HepG2 (cell line): ENCODE results near the gene SMARCD1. TPM values are rescaled to one million over a fixed set of nuclear protein-coding genes. Genes with fewer than 3 reads are reported as not detected.

Source experiments
- ARID2 ChIP-seq: sonication (generic); formaldehyde crosslinking; IDR thresholded peaks from 2 replicates; pipeline ENCODE4 v1.8.1; 2022; ENCODE audit warnings: mild to moderate bottlenecking, missing genetic modification reagents, borderline replicate concordance
- ARNT2 ChIP-seq: sonication (generic); formaldehyde crosslinking; IDR thresholded peaks from 2 replicates; pipeline ENCODE4 v1.8.0; 2022; ENCODE audit warnings: mild to moderate bottlenecking, low read depth, missing genetic modification reagents, moderate library complexity
- CBFB ChIP-seq: sonication (generic); formaldehyde crosslinking; IDR thresholded peaks from 2 replicates; pipeline ENCODE4 v1.4.0; 2020; ENCODE audit warnings: missing genetic modification reagents
- CBX5 ChIP-seq: sonication (generic); formaldehyde crosslinking; IDR thresholded peaks from 2 replicates; pipeline ENCODE4 v1.4.0; 2020; ENCODE audit warnings: missing genetic modification reagents, borderline replicate concordance
- EHMT2 ChIP-seq: fragments of 200-600 bp; sonication (generic); IDR thresholded peaks from 2 replicates; pipeline ENCODE4 v1.7.0; 2017; ENCODE audit warnings: antibody characterized with exemption, low read depth, low read length, borderline replicate concordance
- FOSL2 ChIP-seq: sonication (generic); formaldehyde crosslinking; IDR thresholded peaks from 2 replicates; pipeline ENCODE4 v1.4.0; 2020; ENCODE audit warnings: missing genetic modification reagents
- HOXA3 ChIP-seq: sonication (generic); formaldehyde crosslinking; IDR thresholded peaks from 2 replicates; pipeline ENCODE4 v1.5.0; 2020; ENCODE audit warnings: missing genetic modification reagents
- HOXA5 ChIP-seq: sonication (generic); formaldehyde crosslinking; IDR thresholded peaks from 2 replicates; pipeline ENCODE4 v1.4.0; 2020; ENCODE audit warnings: missing genetic modification reagents
- MIER3 ChIP-seq: IDR thresholded peaks from 2 replicates; pipeline ENCODE4 v1.6.1; 2016; ENCODE audit warnings: missing compliant biosample characterization, borderline replicate concordance
- NCOA5 ChIP-seq: sonication (generic); formaldehyde crosslinking; IDR thresholded peaks from 2 replicates; pipeline ENCODE4 v1.4.0; 2020; ENCODE audit warnings: missing genetic modification reagents
- NFKBIZ ChIP-seq: IDR thresholded peaks from 2 replicates; pipeline ENCODE4 v1.6.1; 2018; ENCODE audit warnings: missing genetic modification reagents, missing compliant biosample characterization
- POLR2G ChIP-seq: fragments of 200-400 bp; formaldehyde crosslinking; IDR thresholded peaks from 2 replicates; pipeline ENCODE4 v1.6.1; 2018; ENCODE audit warnings: mild to moderate bottlenecking, low read depth, low read length, moderate library complexity
- REL ChIP-seq: sonication (generic); formaldehyde crosslinking; conservative IDR thresholded peaks from 2 replicates; pipeline ENCODE4 v1.8.0; 2022; ENCODE audit warnings: mild to moderate bottlenecking, missing genetic modification reagents, moderate library complexity
- SKI ChIP-seq: fragments of 450-650 bp; IDR thresholded peaks from one replicate; pipeline ENCODE4 v1.6.1; 2018; ENCODE audit warnings: mild to moderate bottlenecking; ENCODE audit not compliant: partially characterized antibody
- ZFYVE20 ChIP-seq: sonication (generic); formaldehyde crosslinking; IDR thresholded peaks from 2 replicates; pipeline ENCODE4 v1.8.0; 2023; ENCODE audit warnings: low read depth, mild to moderate bottlenecking, moderate library complexity, missing genetic modification reagents, borderline replicate concordance
- ZNF20 ChIP-seq: sonication (generic); formaldehyde crosslinking; IDR thresholded peaks from 2 replicates; pipeline ENCODE4 v1.4.0; 2020; ENCODE audit warnings: mild to moderate bottlenecking, moderate library complexity, missing genetic modification reagents
- ZNF235 ChIP-seq: sonication (generic); formaldehyde crosslinking; IDR thresholded peaks from 2 replicates; pipeline ENCODE4 v1.8.1; 2023; ENCODE audit warnings: mild to moderate bottlenecking, missing genetic modification reagents, borderline replicate concordance
- ZNF629 ChIP-seq: sonication (generic); formaldehyde crosslinking; conservative IDR thresholded peaks from 2 replicates; pipeline ENCODE4 v1.5.0; 2020; ENCODE audit warnings: missing genetic modification reagents
- ZNF674 ChIP-seq: sonication (generic); formaldehyde crosslinking; IDR thresholded peaks from 2 replicates; pipeline ENCODE4 v1.5.0; 2020; ENCODE audit warnings: low read depth, mild to moderate bottlenecking, missing genetic modification reagents
- ZNF713 ChIP-seq: sonication (generic); formaldehyde crosslinking; IDR thresholded peaks from 2 replicates; pipeline ENCODE4 v1.4.0; 2020; ENCODE audit warnings: mild to moderate bottlenecking, missing genetic modification reagents
- ZNF720 ChIP-seq: sonication (generic); formaldehyde crosslinking; IDR thresholded peaks from 2 replicates; pipeline ENCODE4 v1.4.0; 2020; ENCODE audit warnings: missing genetic modification reagents
- polyA plus RNA-seq, 8 experiments: library from polyadenylated mRNA; depleted of rRNA in 3 of 8; stranded (reverse) in 7 of 8; unstranded in 1 of 8; fragments of >200 nt; fragmentation: Illumina TruSeq in 4 of 8; extraction: Trizol in 4 of 8; gene quantifications; 2 replicates each; pipeline versions ENCODE4 v1.2.1 to v1.2.3, GENCODE V29; 2011 to 2016; ENCODE audit warnings: low read depth in 4 of 8, missing spikeins in 1 of 8, mixed read lengths in 1 of 8; ENCODE audit not compliant: insufficient read depth in 1 of 8
- total RNA-seq, 5 experiments: library from RNA; depleted of rRNA; stranded (reverse); fragments of >200 nt; fragmentation: Illumina TruSeq; extraction: Trizol; gene quantifications; 2 replicates each; pipeline ENCODE4 v1.2.3, GENCODE V29; 2016; ENCODE audit warnings: low read depth in 1 of 5
- TF ChIP-seq, protein P1 (sequence below): IDR thresholded peaks from 2 replicates; pipeline ENCODE4 v1.6.1; 2012; ENCODE audit warnings: low read length, improper control_type of control experiment
- TF ChIP-seq, protein P2 (sequence below): sonication (generic); formaldehyde crosslinking; IDR thresholded peaks from 2 replicates; pipeline ENCODE4 v1.4.0; 2020; ENCODE audit warnings: mild to moderate bottlenecking, missing genetic modification reagents
- TF ChIP-seq, protein P3 (sequence below): sonication (generic); formaldehyde crosslinking; IDR thresholded peaks from 2 replicates; pipeline ENCODE4 v1.4.0; 2020; ENCODE audit warnings: mild to moderate bottlenecking, low read depth, missing genetic modification reagents

Gene SMARCD1
- total and polyA plus RNA-seq, 2 of the 13 experiments (the other 11 are each of a cell fraction or from before 2014, with no cell fraction given) = 51.7 to 54.6 TPM

DNA sequence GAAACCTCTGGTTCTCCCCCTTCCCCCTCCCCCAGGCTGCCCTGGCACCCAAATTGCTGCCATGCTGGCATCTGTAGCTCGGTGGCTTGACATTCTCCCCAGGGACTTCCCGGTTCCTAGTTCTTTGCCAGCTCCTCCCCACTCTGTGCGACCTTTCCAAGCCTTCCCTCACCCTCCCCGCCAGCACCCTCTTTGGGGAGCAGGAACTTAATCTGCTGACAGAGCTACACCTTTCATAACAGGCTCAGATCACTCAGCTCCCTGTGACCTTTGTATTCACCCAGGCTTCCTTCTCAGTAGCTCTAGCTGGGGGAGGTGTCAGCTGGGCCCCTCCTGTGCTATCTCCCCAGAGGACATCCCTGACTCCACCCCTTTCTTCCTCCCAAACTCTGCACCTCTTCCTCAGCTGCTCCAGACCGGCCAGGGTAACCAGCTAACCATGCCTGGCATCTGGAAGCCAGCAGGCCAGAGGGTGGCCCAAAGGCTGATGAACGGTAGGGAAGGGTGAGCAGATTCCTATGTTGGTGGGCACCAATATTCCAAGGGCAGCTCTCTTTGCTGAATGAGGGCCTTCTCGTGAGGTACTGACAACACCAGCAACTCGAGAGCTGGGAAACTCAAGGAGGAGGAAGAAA is 25.1 kb downstream of the SMARCD1 start (continued):
- TF ChIP-seq REL (no peak), POLR2G (no peak), ZNF713 (CRISPR knock-in tag) (no peak), EHMT2 (no peak), HOXA3 (CRISPR knock-in tag) (no peak), ZNF629 (CRISPR knock-in tag) (no peak), MIER3 (no peak), ZFYVE20 (CRISPR knock-in tag) (no peak), CBFB (CRISPR knock-in tag) (no peak), CBX5 (CRISPR knock-in tag) (peak; percentile 14; the same call in 1 of the 2 replicates), ZNF720 (CRISPR knock-in tag) (no peak), ZNF20 (CRISPR knock-in tag) (no peak), ZNF674 (CRISPR knock-in tag) (no peak), ARNT2 (no peak), NFKBIZ (CRISPR knock-in tag) (no peak), FOSL2 (CRISPR knock-in tag) (peak; percentile 42; the same call in 1 of the 2 replicates), ARID2 (CRISPR knock-in tag) (no peak), NCOA5 (CRISPR knock-in tag) (no peak), HOXA5 (CRISPR knock-in tag) (no peak), SKI (no peak), ZNF235 (CRISPR knock-in tag) (peak; percentile 77; the same call in 1 of the 2 replicates)
- TF ChIP-seq, protein P1, sequence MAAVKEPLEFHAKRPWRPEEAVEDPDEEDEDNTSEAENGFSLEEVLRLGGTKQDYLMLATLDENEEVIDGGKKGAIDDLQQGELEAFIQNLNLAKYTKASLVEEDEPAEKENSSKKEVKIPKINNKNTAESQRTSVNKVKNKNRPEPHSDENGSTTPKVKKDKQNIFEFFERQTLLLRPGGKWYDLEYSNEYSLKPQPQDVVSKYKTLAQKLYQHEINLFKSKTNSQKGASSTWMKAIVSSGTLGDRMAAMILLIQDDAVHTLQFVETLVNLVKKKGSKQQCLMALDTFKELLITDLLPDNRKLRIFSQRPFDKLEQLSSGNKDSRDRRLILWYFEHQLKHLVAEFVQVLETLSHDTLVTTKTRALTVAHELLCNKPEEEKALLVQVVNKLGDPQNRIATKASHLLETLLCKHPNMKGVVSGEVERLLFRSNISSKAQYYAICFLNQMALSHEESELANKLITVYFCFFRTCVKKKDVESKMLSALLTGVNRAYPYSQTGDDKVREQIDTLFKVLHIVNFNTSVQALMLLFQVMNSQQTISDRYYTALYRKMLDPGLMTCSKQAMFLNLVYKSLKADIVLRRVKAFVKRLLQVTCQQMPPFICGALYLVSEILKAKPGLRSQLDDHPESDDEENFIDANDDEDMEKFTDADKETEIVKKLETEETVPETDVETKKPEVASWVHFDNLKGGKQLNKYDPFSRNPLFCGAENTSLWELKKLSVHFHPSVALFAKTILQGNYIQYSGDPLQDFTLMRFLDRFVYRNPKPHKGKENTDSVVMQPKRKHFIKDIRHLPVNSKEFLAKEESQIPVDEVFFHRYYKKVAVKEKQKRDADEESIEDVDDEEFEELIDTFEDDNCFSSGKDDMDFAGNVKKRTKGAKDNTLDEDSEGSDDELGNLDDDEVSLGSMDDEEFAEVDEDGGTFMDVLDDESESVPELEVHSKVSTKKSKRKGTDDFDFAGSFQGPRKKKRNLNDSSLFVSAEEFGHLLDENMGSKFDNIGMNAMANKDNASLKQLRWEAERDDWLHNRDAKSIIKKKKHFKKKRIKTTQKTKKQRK = no peak
- TF ChIP-seq, protein P2, sequence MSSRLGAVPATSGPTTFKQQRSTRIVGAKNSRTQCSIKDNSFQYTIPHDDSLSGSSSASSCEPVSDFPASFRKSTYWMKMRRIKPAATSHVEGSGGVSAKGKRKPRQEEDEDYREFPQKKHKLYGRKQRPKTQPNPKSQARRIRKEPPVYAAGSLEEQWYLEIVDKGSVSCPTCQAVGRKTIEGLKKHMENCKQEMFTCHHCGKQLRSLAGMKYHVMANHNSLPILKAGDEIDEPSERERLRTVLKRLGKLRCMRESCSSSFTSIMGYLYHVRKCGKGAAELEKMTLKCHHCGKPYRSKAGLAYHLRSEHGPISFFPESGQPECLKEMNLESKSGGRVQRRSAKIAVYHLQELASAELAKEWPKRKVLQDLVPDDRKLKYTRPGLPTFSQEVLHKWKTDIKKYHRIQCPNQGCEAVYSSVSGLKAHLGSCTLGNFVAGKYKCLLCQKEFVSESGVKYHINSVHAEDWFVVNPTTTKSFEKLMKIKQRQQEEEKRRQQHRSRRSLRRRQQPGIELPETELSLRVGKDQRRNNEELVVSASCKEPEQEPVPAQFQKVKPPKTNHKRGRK (CRISPR knock-in tag) = no peak
- TF ChIP-seq, protein P3, sequence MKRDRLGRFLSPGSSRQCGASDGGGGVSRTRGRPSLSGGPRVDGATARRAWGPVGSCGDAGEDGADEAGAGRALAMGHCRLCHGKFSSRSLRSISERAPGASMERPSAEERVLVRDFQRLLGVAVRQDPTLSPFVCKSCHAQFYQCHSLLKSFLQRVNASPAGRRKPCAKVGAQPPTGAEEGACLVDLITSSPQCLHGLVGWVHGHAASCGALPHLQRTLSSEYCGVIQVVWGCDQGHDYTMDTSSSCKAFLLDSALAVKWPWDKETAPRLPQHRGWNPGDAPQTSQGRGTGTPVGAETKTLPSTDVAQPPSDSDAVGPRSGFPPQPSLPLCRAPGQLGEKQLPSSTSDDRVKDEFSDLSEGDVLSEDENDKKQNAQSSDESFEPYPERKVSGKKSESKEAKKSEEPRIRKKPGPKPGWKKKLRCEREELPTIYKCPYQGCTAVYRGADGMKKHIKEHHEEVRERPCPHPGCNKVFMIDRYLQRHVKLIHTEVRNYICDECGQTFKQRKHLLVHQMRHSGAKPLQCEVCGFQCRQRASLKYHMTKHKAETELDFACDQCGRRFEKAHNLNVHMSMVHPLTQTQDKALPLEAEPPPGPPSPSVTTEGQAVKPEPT (CRISPR knock-in tag) = no peak
